Neural cell (in vitro differentiated cells): Measurements from ENCODE around the gene CARMIL1.

ENCODE experiments used
- CTCF ChIP-seq: fragments of 450-650 bp; IDR thresholded peaks from 2 replicates; pipeline ENCODE4 v1.5.1; 2014; ENCODE audit warnings: antibody characterized with exemption, mild to moderate bottlenecking, moderate library complexity; ENCODE audit not compliant: poor library complexity, severe bottlenecking
- EP300 ChIP-seq: fragments of 450-650 bp; conservative IDR thresholded peaks from 2 replicates; pipeline ENCODE4 v1.6.1; 2014; ENCODE audit warnings: antibody characterized with exemption, mild to moderate bottlenecking, moderate library complexity; ENCODE audit not compliant: poor library complexity, severe bottlenecking
- EZH2 ChIP-seq: fragments of 200-600, 300-800 bp; shearing (Covaris generic), sonication (generic); IDR thresholded peaks from 2 replicates; pipeline ENCODE4 v1.6.1; 2014; ENCODE audit warnings: antibody characterized with exemption, low read length, borderline replicate concordance, mild to moderate bottlenecking; ENCODE audit not compliant: insufficient read depth, poor library complexity, severe bottlenecking
- MXI1 ChIP-seq: fragments of 450-650 bp; conservative IDR thresholded peaks from 2 replicates; pipeline ENCODE4 v1.6.1; 2014; ENCODE audit warnings: antibody characterized with exemption, mild to moderate bottlenecking; ENCODE audit not compliant: poor library complexity, severe bottlenecking
- POLR2AphosphoS5 ChIP-seq: IDR thresholded peaks from 2 replicates; pipeline ENCODE4 v1.6.1; 2012
- RAD21 ChIP-seq: fragments of 450-650 bp; conservative IDR thresholded peaks from 2 replicates; pipeline ENCODE4 v1.6.1; 2014; ENCODE audit warnings: antibody characterized with exemption, mild to moderate bottlenecking, moderate library complexity
- REST ChIP-seq: IDR thresholded peaks from 2 replicates; pipeline ENCODE4 v1.6.1; 2012; ENCODE audit warnings: borderline replicate concordance
- SMC3 ChIP-seq: fragments of 450-650 bp; conservative IDR thresholded peaks from 2 replicates; pipeline ENCODE4 v1.6.1; 2014; ENCODE audit warnings: antibody characterized with exemption, mild to moderate bottlenecking, moderate library complexity; ENCODE audit not compliant: poor library complexity
- TAF1 ChIP-seq: IDR thresholded peaks from 2 replicates; pipeline ENCODE4 v1.6.1; 2012; ENCODE audit warnings: low read depth

- TF ChIP-seq CTCF (no peak), EZH2 (no peak), MXI1 (no peak), POLR2AphosphoS5 (no peak), TAF1 (no peak), REST (no peak), RAD21 (no peak), SMC3 (no peak), EP300 (no peak)
Measured at GRCh38 chr6:25407431-25407830, 128.3 kb downstream of the CARMIL1 start.
